ENCODE measurements around the gene AGTRAP.

Gene AGTRAP

DNA sequence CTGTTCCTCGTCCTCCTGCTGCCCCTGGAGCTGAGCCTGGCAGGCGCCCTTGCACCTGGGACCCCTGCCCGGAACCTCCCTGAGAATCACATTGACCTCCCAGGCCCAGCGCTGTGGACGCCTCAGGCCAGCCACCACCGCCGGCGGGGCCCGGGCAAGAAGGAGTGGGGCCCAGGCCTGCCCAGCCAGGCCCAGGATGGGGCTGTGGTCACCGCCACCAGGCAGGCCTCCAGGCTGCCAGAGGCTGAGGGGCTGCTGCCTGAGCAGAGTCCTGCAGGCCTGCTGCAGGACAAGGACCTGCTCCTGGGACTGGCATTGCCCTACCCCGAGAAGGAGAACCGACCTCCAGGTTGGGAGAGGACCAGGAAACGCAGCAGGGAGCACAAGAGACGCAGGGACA lies 29.6 kb upstream of the AGTRAP start:
- no peak for DNase-seq (ENCODE audit: low read depth)

GRCh38 chr1:11707621-11708276 lies 28.2 kb upstream of the AGTRAP start:
- no peak for DNase-seq (ENCODE audit: low read depth)

DNA sequence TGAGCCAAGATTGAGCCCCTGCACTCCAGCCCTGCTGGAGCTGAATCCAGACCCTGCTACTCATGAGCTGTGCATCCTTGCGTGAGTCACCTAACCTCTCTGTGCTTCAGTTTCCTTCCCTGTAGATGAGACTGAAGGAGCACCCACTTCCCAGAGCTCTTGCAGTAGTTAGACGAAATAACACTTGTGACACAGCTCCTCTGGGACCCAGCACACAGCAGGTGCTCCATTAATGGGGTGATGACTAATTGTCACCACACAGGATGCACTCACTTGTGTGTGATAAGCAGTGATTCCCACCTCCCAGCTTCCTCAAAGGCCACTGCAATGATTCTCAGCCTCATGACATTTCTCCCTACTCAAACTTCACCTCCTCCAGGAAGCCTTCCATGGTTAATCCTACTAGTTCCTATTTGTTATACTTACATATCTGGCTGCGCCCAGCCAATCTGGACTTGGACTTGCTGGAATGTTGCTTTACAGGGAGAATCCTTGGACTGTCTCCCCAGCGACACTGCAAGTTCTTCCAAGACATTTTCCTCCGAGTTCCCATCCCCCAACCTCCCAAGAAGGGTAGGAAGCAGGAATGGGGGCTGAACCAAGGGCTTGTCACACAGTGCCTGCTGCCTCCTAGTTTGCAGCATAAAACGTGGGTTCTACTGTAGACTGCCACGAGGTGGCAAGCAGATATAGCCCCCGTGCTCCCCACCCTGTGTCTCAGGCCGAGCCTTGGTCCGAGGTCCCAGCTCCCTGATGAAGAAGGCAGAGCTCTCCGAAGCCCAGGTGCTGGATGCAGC lies 27.2 kb upstream of the AGTRAP start:
- DNase-seq (ENCODE audit: low read depth): no peak

GRCh38 chr1:11711490-11711889 lies 24.4 kb upstream of the AGTRAP start:
- no peak for DNase-seq (ENCODE audit: low read depth)

DNA sequence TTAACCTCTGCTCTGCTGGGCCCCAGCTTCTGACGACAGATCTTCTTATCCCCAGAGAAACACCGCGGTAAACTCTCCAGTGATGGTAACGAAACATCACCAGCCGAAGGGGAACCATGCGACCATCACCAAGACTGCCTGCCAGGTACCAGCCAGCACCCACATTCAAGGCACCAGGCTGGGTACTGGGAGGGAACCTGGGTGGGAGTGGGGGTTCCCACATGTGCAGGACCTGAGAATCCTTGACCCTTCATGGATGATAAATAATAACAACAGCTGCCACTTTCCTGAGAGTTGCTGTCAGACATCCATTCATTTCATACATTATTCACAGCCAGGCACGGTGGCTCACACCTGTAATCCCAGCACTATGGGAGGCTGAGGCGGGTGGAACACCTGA lies 23.7 kb upstream of the AGTRAP start:
- no peak for DNase-seq (ENCODE audit: low read depth)

- DNase-seq (ENCODE audit: low read depth): no peak
Observed at GRCh38 chr1:11713095-11713494, 22.8 kb upstream of the AGTRAP start.

DNA sequence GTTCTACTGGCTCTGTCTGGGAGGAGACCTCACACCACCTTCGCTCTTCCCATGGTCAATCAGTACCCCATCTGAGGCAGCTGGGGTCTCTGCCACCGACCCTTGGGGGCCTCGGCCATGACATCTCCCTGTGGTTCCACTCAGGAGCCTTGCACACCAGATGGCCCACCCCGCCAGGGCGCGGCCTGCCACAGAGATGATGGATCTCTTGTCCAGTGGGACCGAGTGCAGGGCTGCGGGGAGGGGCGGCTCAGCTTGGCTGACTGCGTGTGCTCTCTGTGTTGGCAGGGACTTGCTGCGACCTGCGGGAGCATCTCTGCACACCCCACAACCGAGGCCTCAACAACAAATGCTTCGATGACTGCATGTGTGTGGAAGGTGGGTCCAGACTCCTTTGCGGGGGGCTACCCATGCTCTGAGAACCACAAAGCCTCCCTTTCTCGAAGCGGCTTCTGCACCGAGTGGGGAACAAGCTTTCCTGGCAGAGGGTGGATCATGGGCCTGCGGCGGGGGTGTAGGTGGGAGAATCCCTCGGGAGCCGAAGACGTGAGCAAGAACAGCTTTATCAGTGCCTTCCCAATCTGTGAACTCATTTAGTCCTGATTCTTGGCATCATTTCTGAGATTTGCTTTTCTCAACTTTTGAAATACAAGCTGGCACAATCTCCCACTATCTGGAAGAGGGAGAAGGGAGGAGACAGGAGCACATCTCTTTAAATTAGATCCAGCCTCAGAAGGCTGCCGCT lies 20.9 kb upstream of the AGTRAP start:
- DNase-seq (ENCODE audit: low read depth): no peak

DNA sequence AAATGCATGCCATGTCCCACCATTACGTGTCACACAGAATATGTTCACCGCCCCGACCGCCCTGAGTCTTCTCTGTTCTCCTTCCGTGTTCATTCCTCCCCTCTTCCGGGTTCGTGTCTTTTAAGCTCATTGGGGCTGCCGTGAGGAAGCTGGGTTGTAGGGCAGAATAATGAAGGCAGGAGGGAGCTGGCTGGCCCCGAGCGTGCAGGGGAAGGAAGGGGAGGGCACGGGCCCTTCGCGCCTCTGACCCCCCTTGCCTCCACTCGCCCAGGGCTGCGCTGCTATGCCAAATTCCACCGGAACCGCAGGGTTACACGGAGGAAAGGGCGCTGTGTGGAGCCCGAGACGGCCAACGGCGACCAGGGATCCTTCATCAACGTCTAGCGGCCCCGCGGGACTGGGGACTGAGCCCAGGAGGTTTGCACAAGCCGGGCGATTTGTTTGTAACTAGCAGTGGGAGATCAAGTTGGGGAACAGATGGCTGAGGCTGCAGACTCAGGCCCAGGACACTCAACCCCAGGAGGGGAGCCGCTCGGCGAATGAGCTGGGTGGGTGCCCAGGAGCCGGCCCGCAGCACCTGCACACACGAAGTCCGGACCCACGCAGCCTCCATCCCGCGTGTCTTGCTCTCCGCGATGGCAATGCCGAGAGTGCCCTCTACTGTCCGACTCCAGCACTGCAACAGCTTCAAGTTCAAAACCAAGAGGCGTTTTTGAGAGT lies 16.5 kb upstream of the AGTRAP start:
- peak; percentile 88 for DNase-seq (ENCODE audit: low read depth)

DNA sequence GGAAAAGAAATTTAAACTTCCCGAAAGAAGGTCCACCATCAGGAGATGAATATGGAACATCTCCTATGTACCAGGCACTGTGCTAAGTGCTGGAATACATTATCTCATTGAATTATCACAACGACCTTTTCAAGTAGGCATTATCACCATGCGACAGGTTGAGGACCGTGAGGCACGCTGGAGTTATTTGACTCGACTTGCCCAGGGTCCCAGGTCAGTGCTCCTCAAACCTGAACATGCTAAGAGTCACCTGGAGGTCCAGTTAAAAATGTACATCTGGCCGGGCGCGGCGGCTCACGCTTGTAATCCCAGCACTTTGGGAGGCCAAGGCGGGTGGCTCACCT lies 15.9 kb upstream of the AGTRAP start:
- no peak for DNase-seq (ENCODE audit: low read depth)

DNA sequence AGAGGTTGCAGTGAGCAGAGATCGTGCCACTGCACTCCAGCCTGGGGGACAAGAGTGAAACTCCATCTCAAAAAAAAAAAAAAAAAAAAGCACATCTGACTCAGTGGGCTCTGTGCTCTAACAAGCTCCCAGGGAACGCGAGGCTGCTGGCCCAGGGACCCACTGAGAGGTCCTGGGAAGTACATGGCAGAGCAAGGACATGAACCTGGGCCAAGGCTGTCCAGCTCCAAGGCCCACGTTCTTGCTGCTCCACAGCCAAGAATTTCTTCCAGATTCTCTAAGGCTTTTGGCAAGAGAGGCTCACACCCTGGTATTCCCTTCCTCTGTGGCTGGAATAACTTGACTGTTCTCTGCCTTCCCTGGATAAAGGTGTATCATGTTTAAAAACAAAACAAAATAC lies 15.4 kb upstream of the AGTRAP start:
- no peak for DNase-seq (ENCODE audit: low read depth)

GRCh38 chr1:11721311-11721710 lies 14.6 kb upstream of the AGTRAP start:
- DNase-seq (ENCODE audit: low read depth): no peak

- no peak for DNase-seq (ENCODE audit: low read depth)
Observed at GRCh38 chr1:11722538-11722937, 13.4 kb upstream of the AGTRAP start.

- DNase-seq (ENCODE audit: low read depth): no peak
Observed at GRCh38 chr1:11725616-11726015, 10.3 kb upstream of the AGTRAP start.

- no peak for DNase-seq (ENCODE audit: low read depth)
Observed at GRCh38 chr1:11727119-11727518, 8.8 kb upstream of the AGTRAP start.

GRCh38 chr1:11728126-11728806 lies 7.7 kb upstream of the AGTRAP start:
- DNase-seq (ENCODE audit: low read depth): no peak

- no peak for DNase-seq (ENCODE audit: low read depth)
Observed at GRCh38 chr1:11729155-11729497, 6.8 kb upstream of the AGTRAP start.

DNA sequence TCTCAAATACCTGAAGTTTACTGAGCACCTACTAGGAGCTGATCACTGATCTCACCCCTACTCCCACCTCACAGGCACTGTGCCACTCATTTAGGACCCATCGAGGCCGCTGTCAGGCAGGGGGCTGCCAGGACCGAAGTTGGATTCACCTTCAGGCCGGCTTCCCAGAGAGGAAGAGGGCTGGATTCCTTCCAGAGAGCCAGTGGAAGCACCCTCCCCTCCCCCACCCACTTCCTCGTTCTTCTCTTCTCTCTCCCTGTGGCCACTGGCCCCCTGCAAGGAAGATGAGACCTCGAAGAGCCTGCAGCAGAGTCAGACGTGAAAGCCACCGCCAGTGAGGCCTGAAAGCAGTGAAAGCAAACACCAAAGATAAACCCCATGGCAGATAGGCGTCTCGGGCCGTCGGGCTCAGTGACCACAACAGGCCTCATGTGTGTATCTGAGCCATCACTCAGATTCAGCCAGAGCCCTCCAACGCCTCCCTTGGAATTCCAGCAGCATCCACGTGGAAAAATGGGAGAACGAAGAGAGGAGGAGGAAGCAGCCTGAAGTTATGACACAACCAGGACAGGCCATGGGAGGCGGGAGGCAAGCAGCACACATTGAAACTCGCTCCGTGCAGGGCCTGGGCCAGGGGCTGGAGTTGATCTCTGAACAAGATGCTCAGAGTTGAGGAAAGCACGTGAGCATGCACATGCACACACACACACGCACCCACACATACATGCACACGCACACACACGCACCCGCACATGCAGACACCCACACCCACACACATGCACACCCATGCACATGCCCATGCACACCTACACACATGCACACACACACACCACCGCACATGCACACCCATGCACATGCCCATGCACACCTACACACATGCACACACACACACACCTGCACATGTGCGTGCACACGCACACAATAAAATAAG lies 6.2 kb upstream of the AGTRAP start:
- no peak for DNase-seq (ENCODE audit: low read depth)

GRCh38 chr1:11730429-11730891 lies 5.5 kb upstream of the AGTRAP start:
- DNase-seq (ENCODE audit: low read depth): no peak

DNA sequence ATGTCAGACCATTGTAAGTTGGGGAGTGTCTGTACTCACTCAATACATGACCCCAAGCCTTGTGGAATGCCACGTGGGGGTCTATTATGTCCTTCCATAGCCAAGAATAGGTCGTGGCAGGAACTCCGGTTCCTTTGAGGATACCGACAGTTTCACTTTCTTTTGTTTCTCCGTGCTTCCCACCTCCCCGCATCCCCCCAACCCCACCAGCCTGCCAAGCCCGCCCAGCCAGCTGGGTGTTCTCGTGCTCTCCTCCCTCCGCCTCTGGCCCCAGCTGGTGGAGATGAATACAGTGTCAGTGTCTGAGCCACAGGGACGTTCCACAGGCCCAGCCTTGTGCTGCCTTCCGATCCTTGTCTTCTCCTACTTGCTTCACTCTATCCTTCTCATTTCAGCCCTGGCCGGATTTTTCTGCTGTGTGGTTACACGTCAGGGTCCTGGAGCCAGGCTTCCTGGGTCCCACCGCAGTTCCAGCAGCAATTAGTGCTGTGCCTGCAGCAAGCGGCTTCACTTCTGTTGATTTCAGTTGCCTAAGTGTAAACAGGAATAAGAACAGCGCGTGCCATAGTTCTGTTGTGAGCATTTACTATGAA lies 4.1 kb upstream of the AGTRAP start:
- DNase-seq (ENCODE audit: low read depth): no peak

DNA sequence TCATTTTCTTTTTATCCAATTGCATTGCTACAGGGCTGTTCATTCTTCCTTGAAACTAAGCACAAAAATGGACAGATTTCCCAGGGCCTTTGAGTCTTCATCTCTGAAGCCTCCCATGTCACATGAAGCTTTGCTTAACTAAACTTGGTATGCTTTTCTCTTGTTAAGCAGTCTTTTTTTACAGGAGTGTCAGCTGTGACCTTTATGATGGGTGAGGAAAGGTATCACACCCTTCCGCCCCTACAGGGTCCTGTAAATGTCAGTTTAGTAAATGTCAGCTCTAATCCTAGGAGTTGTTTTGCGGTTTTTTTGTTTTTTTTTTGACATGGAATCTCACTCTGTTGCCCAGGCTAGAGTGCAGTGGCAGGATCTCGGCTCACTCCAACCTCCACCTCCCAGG lies 2.6 kb upstream of the AGTRAP start:
- DNase-seq (ENCODE audit: low read depth): no peak

- no peak for DNase-seq (ENCODE audit: low read depth)
Observed at GRCh38 chr1:11735531-11735853, 444 bp upstream of the AGTRAP start.
